Raji (cell line): ENCODE measurements around the gene NHLRC2.

Experiments
- POLR2A ChIP-seq: IDR thresholded peaks from 2 replicates; pipeline ENCODE4 v1.6.1; 2011; ENCODE audit warnings: low read depth, low read length, control low read depth; ENCODE audit not compliant: insufficient read depth

NHLRC2 gene

DNA sequence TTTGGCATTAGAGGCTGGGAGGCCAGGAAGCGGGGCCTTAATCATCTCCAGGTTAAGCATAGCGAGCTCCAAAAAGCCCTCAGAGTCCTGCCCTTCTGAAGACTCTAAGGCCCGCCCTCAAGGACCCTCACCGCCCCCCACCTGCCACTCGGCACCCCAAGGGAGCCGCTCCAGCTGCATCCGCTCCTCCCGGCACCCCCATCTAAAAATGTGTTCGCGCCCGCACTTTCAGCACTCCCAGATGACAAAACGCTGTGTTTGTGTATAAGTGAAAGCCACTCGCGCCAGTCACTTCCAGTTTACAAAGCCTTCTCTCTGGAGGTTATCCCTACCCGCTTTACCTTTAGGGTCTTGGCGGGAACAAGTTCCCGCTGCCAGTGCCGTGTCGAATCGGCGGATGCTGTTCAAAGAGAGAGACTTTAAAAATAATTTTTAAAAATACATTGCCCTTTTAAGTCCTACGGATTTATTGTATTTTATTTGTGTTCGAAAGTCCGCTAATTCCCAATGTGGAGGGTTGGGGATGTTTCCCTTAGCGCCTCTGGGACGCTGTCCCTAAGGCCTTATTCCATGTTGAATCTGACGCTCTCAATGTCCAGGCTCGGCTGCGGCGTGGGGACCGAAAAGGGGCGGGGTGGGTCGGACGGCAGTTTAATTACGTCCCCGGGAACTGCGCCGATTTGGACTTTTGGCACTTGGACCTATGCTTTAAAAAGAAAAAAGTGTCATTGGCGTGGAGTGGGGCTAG is at the start of gene NHLRC2, which contains the start of gene DCLRE1A:
Gene NHLRC2, plus strand, starts transcription at position 649 of the 748 bp plus-strand sequence. CDS start 212 bp downstream, outside the sequence.
Gene DCLRE1A, minus strand, starts transcription at position 70 of the 748 bp plus-strand sequence. CDS start 900 bp downstream, outside the sequence.
- TF ChIP-seq POLR2A: peak; percentile 25; the same call in 1 of the 2 replicates

DNA sequence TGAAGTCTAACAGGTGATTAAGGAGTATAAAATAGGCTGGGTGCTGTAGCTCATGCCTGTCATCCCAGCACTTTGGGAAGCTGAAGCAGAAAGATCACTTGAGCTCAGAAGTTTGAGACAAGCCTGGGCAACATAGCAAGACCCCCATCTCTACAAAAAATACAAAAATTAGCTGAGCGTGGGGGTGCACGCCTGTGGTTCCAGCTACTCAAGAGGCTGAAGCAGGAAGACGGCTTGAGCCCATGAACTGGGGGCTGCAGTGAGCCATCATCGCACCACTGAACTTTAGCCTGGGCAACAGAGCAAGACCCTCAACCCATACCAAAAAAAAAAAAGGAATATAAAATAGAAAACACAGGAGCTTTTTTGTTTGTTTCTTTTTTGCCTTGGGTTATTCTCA is 48.0 kb upstream of the NHLRC2 start:
- no peak for TF ChIP-seq POLR2A

- TF ChIP-seq POLR2A: no peak
Observed at GRCh38 chr10:113808168-113808567, 46.3 kb upstream of the NHLRC2 start.

GRCh38 chr10:113819989-113820388 is 34.5 kb upstream of the NHLRC2 start:
- no peak for TF ChIP-seq POLR2A

DNA sequence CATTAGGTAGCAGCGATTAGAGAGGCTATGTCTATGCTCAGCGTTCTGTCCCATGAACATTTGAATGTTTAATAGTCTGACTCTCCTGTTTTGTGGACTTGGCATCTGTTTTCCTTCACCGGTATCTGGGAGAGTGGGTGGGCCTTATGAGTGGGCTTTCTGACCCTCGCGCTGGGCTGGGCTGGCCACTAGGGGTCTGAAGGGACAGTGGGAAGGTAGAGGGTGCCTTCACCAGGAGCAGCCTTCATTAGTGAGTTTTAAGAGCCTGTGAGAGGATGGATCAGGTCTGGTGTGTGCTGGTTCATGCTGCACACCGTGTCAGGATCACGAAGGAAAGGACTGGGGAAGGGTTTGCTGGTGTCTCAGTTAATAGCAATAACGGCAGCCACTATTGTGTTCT is 34.0 kb upstream of the NHLRC2 start:
- TF ChIP-seq POLR2A: no peak

GRCh38 chr10:113822174-113822573 is 32.3 kb upstream of the NHLRC2 start:
- no peak for TF ChIP-seq POLR2A

GRCh38 chr10:113823389-113823788 is 31.1 kb upstream of the NHLRC2 start:
- no peak for TF ChIP-seq POLR2A

DNA sequence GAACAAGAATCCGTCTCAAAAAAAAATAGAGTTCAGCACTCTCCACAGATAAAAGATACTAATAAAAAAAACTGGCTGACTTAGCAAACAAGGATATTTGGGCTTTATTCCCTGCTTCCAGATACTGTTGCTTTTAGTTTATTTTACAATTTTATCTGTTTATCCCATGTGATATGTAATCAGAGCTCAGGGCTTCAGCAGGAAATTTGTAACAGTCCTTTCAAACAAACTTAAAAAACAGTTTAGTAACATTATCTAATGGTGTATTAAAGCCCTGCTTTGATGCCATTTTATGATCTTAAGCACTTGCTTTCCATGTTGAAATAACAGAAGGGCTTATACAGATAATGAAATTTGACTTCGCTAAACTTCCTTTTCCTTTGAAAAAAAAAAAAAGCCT is 28.7 kb upstream of the NHLRC2 start:
- no peak for TF ChIP-seq POLR2A

GRCh38 chr10:113842171-113842570 is 12.3 kb upstream of the NHLRC2 start:
- no peak for TF ChIP-seq POLR2A

- TF ChIP-seq POLR2A: no peak
Observed at GRCh38 chr10:113843972-113844485, 10.4 kb upstream of the NHLRC2 start.

DNA sequence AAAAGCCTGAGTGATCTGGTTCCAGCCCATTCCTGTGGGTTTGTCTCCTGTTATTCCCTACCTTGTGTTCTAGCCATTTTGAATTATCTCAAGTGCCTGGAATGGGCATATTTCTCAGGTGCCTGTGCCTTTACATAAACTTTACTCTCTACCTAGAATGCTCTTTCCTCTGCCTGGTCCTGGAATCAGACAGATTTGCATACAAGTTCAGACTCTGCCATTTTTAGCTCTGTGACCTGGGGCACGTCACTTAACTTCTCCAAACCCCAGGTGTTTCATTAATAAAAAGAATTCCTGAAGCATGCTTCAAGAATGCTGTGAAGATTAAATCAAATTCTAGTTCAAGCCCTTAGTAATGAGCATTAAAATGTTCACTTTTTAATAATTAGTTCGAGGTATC is 8.4 kb upstream of the NHLRC2 start:
- no peak for TF ChIP-seq POLR2A

DNA sequence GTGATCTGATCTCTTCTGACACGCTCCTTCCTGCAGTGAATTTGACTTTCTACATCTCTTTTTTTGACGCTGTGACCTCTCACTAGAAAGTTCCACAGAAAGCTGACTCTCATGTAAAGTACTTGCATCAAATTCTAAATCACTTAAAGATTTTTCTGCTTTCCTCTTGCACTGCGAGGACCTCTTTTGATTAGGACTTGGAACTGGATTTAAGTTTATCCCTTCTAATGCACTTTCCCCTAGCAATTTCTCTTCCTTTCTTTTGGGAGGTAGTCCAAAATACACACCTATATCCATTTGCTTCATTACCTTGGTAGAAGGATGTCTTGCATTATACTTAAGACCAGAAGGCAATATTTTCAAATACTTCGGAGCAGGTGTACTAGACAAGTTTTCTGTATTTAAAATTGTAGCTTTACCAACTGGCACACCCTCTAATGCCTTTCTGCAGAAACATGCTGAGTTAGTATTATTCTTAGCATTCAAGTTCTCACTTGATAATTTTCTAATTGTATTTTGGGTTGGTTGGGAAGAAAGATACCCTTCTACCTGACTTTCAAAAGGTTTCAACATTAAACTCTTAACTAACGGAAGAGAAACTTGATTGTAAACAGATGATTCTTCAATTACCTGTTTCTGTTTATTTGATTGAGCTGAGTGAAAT is 5.2 kb upstream of the NHLRC2 start:
- no peak for TF ChIP-seq POLR2A

GRCh38 chr10:113849946-113850345 is 4.5 kb upstream of the NHLRC2 start:
- no peak for TF ChIP-seq POLR2A

DNA sequence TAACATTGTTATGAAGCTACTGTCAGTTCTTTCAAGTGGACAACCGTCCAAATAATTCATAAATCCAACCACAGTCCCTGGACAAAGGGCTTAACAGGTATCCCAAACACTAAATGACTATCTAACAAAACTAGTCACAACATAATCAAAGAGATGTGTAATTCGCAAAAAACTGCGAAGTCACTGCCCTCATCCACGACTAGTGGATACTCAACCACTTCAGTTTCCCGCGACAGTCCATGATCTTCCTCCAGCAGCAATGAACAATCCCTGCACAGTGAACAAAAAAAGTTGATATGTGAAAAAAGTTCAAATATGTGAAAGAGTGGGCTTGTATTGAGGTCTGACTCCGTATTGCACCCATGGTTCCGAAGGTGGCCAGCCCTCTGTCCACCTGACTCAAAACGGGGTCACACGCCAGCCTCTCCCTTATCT is 866 bp upstream of the NHLRC2 start:
- no peak for TF ChIP-seq POLR2A

GRCh38 chr10:113854761-113855588 is 514 bp downstream of the NHLRC2 start:
- TF ChIP-seq POLR2A: peak; percentile 68; the same call in 1 of the 2 replicates
